ENCODE measurements around the gene GSTO2. TPM values are rescaled to one million over a fixed set of nuclear protein-coding genes. Genes with fewer than 3 reads are reported as not detected.

Gene GSTO2
- total and polyA plus RNA-seq, 10 of the 15 experiments (the other 5 are each of a cell fraction or from before 2014, with no cell fraction given), result 0.16 to 0.86 (median 0.46) TPM

DNA sequence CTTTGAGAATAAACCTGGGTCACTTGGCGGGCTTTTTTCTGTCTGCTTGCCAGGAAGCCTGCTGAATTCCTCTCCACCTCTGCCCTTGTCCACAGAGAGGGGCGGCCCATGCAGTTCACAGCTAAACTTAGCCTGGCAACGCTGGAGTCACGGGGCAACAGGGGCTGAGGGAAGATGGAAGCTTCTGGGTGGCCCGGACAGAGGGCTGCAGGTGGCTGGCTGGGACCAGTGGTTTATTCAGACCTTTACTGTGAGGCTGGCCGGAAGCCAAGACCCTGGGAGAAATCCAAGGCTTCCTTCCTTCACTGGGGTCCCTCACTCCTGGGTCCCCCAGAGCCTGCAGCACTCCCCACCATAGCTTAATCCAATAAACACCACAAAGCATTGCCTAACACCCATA lies 52.2 kb downstream of the GSTO2 start:
- POLR2A ChIA-PET, result interaction anchor here (0.7 to 0.9 kb wide), 2 partner anchors 17 to 300 kb away, joined by 3 to 5 read pairs; no protein-coding TSS in a partner anchor
- intact Hi-C loops (cut with micrococcal nuclease; ENCODE audit: unreplicated experiment) (no loop called here), in situ Hi-C loops (cut with MboI) (no loop called here)
- Histone ChIP-seq H3K9me3 (replicated peaks; ENCODE audit: control insufficient read depth, insufficient read depth, low read length) (no peaks in the 10 kb centered on the region), H3K4me1 (ENCODE audit: control insufficient read depth, insufficient read depth, low read length) (peaks cover 30% of the 10 kb centered on the region), H2AFZ (ENCODE audit: control insufficient read depth, low read depth, low read length) (no peak overlapping the region), H4K20me1 (ENCODE audit: control insufficient read depth, insufficient read depth) (0 out of 2 replicates have a peak, but pooled peaks cover 8% of the 10 kb centered on the region), H3K79me2 (ENCODE audit: control insufficient read depth, insufficient read depth, low read length) (peaks cover 18% of the 10 kb centered on the region), H3K27ac (ENCODE audit: control insufficient read depth, insufficient read depth) (no peak overlapping the region), H3K9ac (ENCODE audit: control insufficient read depth, insufficient read depth, low read length) (no peak overlapping the region), H3K36me3 (ENCODE audit: control insufficient read depth in 2 of 2, insufficient read depth in 2 of 2, low read length in 1 of 2) (peaks cover 4 to 12% of the 10 kb centered on the region in 2 experiments; a peak in 3 of 4 replicates), H3K4me2 (ENCODE audit: control insufficient read depth, insufficient read depth) (no peak overlapping the region), H3K4me3 (no peak overlapping the region), H3K27me3 (replicated peaks in 1 of 2; ENCODE audit: control insufficient read depth in 2 of 2, insufficient read depth in 2 of 2, low read length in 1 of 2) (no peaks in the 10 kb centered on the region)
- BruUV-seq (replicated peaks), result no TSS peak
- FAIRE-seq (no peak), ATAC-seq (no peak), DNase-seq (ENCODE audit: low read depth, low spot score) (no peak)
- SMC1A ChIA-PET (ENCODE audit: uncharacterized antibody, unreplicated experiment), result interaction anchor here (0.9 to 3.3 kb wide), 9 partner anchors 9 to 48 kb away, joined by 3 to 13 read pairs (median 4); partner anchors contain the start of gene ITPRIP
- CTCF ChIA-PET, result interaction anchor here (0.6 to 3.2 kb wide), 8 partner anchors 15 to 68 kb away, joined by 3 to 23 read pairs (median 4); partner anchors contain the start of gene CFAP58
- 91% methylated on average over 6 of the region's 6 CpGs for WGBS (ENCODE audit: insufficient coverage, insufficient replicate concordance, low lambda C conversion rate, missing lambda C conversion rate)
- RAD21 ChIA-PET (ENCODE audit: unreplicated experiment), result interaction anchor here (0.6 to 1.5 kb wide), 6 partner anchors 8 to 292 kb away, joined by 3 to 15 read pairs (median 4); partner anchors contain the start of gene ITPRIP
- TF ChIP-seq ZZZ3 (IDR thresholded peaks at IDR 0.05; ENCODE audit: control insufficient read depth, insufficient read length, low read depth) (no peak), SUZ12 (IDR thresholded peaks at IDR 0.05; ENCODE audit: unreplicated experiment) (no peak), MEF2B (IDR thresholded peaks at IDR 0.05; ENCODE audit: partially characterized antibody, poor library complexity, severe bottlenecking) (no peak), FOXK2 (IDR thresholded peaks at IDR 0.05) (no peak), NFYB (IDR thresholded peaks at IDR 0.05; ENCODE audit: insufficient read depth, low read depth, low read length) (no peak), EGR1 (IDR thresholded peaks at IDR 0.05; ENCODE audit: borderline replicate concordance in 1 of 2, low read depth in 2 of 2, low read length in 2 of 2) (no peak), SRF (IDR thresholded peaks at IDR 0.05; ENCODE audit: low read depth in 2 of 2, low read length in 2 of 2) (no peak), IKZF2 (IDR thresholded peaks at IDR 0.05) (no peak), SIX5 (IDR thresholded peaks at IDR 0.05; ENCODE audit: low read depth, low read length, severe bottlenecking) (no peak), WRNIP1 (IDR thresholded peaks at IDR 0.05; ENCODE audit: borderline replicate concordance, low read depth, low read length) (no peak), SUPT20H (IDR thresholded peaks at IDR 0.05; ENCODE audit: borderline replicate concordance, control insufficient read depth, low read depth, low read length) (no peak), EP300 (IDR thresholded peaks at IDR 0.05; ENCODE audit: borderline replicate concordance in 1 of 2, control insufficient read depth in 1 of 2, low read depth in 2 of 2, low read length in 2 of 2) (no peak), CEBPB (IDR thresholded peaks at IDR 0.05; ENCODE audit: borderline replicate concordance in 1 of 2, low read depth in 2 of 2, low read length in 2 of 2) (no peak), RFX5 (IDR thresholded peaks at IDR 0.05; ENCODE audit: low read depth, low read length) (no peak)
- TF ChIP-seq, protein P1, sequence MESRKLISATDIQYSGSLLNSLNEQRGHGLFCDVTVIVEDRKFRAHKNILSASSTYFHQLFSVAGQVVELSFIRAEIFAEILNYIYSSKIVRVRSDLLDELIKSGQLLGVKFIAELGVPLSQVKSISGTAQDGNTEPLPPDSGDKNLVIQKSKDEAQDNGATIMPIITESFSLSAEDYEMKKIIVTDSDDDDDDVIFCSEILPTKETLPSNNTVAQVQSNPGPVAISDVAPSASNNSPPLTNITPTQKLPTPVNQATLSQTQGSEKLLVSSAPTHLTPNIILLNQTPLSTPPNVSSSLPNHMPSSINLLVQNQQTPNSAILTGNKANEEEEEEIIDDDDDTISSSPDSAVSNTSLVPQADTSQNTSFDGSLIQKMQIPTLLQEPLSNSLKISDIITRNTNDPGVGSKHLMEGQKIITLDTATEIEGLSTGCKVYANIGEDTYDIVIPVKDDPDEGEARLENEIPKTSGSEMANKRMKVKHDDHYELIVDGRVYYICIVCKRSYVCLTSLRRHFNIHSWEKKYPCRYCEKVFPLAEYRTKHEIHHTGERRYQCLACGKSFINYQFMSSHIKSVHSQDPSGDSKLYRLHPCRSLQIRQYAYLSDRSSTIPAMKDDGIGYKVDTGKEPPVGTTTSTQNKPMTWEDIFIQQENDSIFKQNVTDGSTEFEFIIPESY (IDR thresholded peaks at IDR 0.05), result no peak
- TF ChIP-seq, protein P2, sequence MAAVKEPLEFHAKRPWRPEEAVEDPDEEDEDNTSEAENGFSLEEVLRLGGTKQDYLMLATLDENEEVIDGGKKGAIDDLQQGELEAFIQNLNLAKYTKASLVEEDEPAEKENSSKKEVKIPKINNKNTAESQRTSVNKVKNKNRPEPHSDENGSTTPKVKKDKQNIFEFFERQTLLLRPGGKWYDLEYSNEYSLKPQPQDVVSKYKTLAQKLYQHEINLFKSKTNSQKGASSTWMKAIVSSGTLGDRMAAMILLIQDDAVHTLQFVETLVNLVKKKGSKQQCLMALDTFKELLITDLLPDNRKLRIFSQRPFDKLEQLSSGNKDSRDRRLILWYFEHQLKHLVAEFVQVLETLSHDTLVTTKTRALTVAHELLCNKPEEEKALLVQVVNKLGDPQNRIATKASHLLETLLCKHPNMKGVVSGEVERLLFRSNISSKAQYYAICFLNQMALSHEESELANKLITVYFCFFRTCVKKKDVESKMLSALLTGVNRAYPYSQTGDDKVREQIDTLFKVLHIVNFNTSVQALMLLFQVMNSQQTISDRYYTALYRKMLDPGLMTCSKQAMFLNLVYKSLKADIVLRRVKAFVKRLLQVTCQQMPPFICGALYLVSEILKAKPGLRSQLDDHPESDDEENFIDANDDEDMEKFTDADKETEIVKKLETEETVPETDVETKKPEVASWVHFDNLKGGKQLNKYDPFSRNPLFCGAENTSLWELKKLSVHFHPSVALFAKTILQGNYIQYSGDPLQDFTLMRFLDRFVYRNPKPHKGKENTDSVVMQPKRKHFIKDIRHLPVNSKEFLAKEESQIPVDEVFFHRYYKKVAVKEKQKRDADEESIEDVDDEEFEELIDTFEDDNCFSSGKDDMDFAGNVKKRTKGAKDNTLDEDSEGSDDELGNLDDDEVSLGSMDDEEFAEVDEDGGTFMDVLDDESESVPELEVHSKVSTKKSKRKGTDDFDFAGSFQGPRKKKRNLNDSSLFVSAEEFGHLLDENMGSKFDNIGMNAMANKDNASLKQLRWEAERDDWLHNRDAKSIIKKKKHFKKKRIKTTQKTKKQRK (IDR thresholded peaks at IDR 0.05; ENCODE audit: low read depth, low read length), result no peak

Data from GM12878 (cell line).